HG03469 (cell line): ENCODE data around the gene ATF1.
A peak's percentile ranks its signal among the peaks of the same experiment; 100 is the strongest.

Experiments used
- ATAC-seq: cut with Tn5 transposase; IDR thresholded peaks from one replicate; pipeline ENCODE4 v1.9.1; 2021; ENCODE audit warnings: mild to moderate bottlenecking, moderate library complexity, moderate number of reproducible peaks; ENCODE audit not compliant: unreplicated experiment

Gene ATF1

DNA sequence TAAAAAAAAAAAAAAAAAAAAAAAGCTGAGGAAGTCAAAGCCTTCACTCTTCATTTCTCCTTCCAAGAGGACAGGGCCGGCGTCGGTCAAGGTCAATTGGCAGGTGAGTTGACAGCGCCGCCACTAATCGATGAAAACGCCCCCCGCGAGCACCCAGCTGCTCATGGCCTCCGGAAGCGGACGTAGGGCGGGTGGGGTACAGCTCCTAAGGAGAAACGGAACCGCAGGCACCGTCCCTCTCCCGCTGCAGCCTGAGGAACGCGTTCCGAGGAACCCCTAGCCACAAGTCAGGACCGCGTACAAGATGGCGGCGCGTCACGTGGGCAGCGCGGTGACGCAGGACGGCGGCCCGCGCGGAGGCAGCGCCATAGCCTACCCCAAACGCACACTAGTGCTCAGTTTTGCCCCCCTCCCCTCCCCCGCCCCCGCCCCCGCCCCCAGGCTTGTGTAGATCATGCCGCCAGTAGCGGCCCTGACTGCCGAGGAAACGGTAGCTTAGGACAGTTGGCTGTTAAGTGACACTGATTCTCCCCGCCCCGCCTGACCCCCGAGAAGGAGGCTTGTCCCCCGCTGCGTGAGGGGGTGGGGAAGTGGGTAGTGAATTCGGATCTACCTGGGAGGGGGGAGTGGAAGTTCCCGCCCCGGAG is at the start of gene ATF1:
ATF1 (plus strand) TSS at position 463 of the 647 bp plus-strand sequence. CDS start 16,045 bp downstream, outside the sequence.
- ATAC-seq: peak; percentile 74

DNA sequence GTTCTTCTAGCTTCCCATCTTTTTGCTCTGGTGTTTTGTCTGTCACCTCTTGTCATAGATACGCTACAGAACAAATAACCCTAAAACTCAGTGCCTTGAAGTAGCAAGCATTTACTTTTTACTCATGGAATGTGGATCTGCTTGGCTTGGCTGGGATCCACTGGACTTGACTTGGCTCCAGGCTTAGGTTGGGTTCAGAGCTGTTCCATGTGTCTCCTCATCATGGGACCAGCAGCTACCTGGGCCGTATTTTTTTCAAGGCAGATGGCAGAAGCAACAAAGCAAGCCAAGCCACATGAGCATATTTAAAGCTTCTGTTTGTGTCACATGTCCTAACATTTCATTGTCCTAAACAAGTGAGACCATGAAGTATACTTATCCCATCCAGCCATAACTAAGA is 48.7 kb upstream of the ATF1 start:
- no peak for ATAC-seq

DNA sequence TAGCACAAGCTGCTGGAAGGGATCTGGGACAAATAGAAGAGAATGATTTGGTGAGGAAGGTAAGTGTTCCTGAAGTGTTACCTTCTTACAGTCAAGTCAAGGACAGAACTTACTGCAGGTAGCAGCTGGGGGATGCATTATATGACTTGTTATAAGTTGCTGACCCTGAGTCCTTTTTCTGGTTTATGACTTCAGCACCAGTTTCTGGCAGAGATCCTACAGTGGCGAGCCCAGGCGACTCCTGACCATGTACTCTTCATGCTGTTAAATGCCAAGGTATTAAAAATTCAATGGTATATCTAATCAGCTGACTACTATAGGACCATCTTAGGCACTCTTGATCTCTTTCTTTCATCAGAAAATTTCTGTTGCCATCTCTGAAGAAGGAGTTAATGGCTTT is 45.1 kb upstream of the ATF1 start:
- no peak for ATAC-seq

DNA sequence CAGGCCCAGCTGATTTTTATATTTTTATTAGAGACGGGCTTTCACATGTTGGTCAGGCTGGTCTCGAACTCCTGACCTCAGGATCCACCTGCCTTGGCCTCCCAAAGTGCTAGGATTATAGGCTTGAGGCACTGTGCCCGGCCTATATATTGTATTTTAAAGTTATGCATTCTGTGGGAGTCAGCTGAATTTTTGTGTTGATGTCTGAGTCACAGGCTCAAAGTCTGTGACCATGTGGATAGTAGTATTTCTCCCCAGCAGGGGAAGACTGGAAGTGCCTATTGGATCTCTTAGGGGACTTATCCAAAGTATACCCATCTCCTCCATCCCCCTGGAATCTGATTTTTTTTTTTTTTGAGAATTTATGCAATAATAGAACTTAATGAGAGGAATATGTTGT is 43.8 kb upstream of the ATF1 start:
- no peak for ATAC-seq

DNA sequence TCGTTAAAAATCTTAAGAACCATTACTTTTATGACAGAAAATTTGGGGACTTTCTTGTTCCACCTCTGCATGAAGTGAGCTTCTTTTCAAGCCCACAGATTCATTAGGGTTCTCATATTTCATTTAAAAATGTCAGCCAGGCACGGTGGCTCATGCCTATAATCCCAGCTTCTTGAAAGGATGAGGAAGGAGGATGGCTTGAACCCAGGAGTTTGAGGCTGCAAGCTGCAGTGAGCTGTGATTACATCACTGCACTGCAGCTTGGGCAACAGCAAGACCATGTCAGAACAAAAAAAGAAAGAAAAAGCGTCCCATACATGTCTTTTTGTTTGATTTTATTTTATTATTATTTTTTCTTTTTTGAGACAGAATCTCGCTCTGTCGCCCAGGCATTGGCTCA is 43.4 kb upstream of the ATF1 start:
- no peak for ATAC-seq

DNA sequence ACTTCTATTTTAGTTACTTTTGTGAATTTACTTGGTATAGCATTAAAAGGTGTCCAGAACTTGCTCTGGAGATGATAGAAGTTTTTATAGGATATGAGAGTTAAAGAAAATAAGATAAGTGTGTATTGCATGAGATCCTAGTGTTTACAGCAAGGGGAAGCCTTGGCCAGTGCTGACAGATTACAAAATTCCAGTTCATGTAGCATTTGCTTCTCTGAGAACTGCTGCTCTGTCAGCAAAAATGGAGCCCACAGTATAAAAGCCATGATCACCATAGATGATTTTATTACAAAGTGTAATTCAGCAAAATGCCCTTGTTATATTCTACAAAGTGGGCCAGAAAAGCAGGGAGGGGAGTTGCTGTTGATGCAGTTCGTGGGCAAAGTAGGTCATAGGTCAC is 40.0 kb upstream of the ATF1 start:
- ATAC-seq: no peak

DNA sequence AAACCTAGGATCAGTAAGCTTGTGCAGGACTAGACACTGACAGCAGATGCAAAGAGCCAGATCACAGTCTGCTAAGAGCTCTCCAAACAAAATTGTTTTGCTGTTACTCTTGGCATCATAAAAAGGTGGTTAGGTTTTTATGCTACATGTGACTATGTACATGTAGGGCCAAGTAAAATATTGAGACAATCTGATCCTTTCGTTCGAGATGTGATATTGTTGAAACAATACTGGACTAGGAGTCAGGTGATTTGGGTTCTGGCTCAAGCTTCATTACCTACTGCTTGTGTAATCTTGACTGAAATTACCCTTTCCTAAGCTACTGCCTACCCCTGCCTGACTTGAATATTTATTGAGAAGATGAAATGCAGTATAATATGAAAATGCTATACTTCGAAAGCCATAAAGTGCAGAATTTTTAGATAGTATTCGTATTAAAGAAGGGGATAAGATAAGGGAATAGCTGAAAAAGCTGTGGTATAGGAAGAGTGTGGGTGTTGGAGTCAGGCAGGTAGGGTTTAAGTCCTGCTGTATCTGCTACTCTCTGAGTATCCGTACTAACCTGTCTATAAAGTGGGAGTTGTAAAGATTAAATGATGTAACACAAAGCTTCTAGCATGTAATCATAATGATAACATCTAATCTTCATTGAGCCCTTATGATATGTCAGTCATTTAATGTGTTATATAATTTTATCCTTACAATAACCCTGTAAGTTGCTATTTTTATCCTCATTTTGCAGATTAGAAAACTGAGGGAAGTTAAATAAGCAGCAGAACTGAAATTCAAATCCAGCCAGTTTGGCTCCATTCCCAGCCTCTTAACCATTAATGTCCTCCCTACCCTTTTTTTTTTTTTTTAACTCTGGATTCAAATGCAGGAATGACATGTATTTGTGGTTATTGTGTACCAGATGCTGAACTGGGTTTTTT is 38.6 kb upstream of the ATF1 start:
- no peak for ATAC-seq

DNA sequence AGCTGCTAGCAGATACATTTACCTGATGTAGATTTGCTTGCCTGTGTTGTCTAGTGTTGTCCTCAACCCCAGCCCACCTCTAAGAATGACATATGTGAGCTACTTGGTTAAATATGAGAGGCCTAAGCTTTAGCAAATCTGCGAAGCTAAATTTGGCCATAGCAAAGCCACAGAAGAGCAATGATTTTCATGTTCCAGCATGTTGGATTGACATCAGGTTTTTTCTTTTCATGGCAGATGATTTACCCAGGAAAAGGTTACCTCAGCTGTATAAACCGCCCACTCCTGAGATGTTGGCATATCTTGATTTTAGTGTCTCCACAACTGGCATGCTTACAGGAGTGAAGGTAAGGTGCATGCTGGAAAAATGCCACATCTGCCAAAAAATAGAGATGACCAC is 36.4 kb upstream of the ATF1 start:
- ATAC-seq: no peak

DNA sequence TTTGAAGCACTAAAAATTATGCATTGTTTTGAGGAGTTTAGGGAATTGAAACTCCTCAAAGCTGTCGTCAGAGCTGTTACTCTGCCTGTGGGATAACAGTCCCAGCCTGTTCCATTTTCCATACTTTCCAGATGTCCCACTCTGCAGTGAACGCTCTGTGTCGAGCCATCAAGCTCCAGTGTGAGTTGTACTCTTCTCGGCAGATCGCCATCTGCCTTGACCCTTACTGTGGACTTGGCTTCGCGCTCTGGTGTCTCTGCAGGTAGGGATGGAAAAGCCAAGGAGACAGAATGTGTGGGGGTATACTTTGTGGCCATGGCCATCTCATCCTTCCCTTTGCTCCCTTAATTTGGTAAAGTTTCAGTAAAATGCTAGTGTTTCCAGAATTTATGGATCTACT is 35.5 kb upstream of the ATF1 start:
- ATAC-seq: no peak

DNA sequence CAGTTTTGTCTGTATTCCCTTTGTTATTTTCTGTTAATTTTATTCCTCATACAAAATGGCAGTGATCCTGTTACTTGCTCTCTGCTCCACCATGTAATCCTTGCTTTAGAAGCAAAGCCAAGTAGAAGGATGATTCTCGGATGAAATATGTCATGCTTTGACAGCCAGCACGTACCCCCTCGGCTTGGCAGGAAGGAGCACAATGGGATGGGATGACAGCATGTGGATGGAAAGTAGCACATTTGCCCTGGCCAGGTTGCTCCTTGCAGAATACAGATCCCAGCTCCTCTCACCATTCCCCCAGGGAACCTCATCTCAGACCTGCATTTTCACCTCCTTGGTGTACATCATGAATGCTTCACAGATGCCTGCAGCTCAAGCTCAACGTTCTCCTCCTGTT is 35.1 kb upstream of the ATF1 start:
- no peak for ATAC-seq

DNA sequence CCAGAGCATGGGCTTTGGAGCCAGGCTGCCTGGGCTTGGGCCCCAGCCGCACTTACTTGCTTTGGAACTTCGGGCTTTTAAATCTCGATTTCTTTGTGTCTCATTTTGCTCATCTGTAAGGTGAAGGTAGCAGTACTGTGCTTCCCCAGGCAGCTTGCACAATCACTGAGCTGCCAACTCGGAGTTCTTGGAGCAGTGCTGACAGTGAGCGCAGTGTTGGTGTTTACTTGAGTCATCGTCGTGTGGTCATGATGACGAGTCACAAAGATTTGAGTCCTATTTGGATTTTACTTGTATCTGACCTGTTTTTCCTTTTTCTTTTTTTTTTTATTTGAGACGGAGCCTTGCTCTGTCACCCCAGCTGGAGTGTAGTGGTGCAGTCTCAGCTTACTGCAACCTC is 31.3 kb upstream of the ATF1 start:
- no peak for ATAC-seq

DNA sequence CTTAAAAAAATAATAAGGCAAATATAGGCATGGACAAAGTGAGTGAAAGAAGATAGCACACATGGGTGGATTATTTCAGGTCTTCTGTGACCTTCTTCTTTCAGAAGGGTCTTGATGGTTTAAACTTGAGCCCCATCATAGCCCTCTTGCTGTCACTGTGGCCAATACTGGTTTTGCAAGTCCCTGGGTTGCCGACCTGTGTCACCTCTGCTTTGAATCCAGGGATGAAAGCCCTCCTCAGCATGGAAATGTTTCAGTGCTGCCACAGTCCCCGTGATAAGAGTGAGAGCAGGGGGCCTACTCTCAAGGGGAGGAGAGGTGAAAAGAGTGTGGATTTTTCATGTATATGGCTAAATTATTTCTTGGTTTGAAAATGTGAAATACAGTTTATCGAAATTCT is 30.2 kb upstream of the ATF1 start:
- no peak for ATAC-seq

DNA sequence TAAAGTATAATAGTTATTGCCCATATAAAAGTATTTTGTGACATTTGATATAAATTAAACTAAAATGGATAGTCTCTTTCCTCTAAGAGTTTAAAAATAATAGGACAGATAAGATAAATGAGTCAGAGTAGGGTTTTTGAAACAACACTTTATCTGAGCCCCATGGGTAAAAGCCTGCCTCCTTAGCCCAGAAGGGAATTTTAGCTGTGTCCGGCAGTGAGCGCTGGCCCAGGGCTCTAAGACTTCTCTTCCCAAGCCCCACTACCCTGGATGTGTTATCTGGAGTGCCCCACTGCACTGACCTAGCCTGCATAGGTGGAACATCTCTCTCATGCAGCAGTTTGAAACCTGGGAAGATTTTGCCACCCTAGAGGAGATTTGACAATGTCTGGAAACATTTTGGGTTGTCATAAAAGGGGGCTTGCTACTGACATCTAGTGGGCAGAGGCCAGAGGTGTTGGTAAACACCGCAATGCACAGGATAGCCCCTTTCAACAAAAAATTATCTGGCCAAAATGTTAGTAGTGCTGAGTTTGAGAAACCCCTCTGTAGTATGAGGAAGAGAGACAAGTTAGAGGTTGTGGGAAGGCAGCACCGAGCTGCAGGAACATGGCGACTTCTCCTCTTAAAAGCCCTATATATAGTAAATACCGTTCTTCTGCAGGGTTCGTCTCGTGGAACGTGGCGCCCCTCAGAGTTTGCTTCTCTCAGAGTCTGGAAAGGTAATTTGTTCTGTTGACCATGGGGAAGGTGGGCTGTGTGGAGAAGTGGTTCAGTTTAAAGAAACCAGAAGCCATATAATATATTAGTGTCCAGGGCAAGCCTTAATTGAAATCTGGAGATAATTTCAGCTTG is 29.3 kb upstream of the ATF1 start:
- ATAC-seq: no peak

DNA sequence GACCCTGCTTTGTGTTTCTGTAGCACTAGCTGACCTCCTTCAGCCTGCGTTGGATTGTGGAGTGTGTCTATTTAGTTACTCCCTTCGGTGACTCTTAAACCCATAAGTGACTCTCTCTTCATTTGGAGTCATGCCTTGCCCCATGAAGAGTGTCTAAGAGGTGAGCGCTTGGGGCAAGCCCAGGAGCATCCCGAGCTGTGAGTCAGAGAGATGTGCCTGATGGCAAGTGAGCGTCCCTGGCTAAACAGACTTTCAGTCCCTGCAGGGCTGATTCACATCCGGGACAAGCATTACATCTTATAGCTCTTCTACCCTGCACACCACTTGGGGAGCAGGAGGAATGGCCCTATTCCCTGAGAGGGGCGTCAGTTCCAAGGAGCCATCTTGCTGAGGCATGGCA is 24.3 kb upstream of the ATF1 start:
- no peak for ATAC-seq

DNA sequence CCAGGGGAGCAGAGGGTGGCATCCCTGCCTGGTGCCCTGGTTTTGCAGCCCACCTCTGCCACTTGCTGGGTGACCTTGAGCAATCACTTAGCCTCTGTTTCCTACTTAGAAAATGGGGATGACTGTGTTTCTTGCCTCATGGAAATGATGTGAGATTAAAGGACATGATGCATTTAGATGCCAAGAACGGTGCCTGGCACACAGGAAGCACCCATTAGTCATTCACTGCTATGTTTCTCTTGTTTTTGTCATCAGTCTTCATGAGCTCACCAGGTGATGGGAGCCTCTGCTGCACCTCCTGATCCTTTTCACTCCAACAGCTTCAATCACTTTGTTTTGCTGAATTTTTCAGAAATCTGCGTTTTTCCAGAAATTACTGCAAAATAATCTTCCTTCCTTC is 23.6 kb upstream of the ATF1 start:
- ATAC-seq: no peak

DNA sequence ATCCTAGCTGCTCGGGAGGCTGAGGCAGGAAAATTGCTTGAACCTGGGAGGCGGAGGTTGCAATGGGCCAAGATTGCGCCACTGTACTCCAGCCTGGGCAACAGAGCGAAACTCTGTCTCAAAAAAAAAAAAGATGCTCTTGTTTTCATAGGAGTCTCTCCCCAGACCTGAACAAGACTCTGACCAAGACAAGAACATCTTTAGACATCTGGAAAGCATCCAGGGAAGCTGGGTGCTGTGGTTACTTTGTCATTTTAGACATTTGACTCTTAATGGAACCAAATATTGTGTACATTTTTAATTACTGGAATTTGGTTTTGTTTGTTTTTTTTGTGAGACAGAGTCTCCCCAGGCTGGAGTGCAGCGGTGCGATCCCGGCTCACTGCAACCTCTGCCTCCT is 21.1 kb upstream of the ATF1 start:
- ATAC-seq: no peak

DNA sequence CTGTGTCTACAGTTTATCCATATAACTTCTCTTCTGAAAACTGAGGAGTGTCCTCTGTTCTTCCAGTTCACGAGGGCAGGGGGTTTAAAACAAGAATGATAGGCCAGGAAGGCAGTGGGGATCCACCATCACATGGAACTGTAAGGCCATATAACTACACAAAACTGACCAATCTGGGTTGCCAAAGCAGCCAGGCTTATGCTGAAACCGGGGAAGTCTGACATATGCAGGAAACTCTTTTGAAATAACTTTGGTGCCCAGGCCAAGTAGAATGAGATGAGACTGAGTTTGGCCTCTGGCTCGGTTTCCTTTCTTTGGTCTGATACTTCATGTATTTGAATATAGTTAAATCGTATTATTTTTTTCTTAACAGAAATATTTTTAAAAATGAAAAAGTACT is 18.0 kb upstream of the ATF1 start:
- ATAC-seq: no peak

DNA sequence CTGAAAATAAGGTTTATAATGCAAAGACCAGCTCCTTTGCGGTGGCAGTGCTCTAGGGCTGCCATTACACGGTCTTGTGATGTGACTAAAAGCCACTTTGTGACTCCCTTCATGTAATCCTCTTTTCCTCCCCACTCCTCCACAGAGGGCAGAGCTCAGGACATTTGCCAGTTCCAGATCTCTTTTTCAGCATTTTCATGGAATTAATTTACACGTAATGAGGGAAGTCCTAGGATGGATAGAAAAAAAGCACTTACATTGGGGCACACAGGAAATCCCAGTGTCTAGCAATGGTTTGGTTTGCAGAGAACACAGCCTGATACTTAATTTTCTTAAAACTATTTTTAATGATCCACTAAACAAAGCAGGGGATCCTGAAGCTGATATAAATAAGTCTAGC is 17.5 kb upstream of the ATF1 start:
- no peak for ATAC-seq

DNA sequence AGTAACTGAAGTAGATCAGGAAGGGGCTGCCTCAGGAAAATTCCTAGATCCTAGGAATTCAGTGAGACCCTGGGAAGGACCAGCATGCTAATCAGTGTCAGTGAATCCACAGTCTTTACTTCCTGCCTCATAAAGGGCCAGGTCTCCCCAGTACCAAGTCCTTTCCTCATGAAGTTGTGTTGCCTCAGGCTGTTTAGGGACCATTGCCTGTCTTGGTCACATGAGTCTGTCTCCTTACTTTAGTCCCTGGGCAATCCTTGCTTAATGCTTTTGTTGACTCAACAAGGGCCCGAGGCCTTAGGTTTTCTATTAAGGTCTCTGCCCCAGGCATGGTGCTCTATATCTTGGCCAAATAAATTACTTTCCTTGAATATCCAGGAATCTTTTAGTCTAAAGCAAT is 16.1 kb upstream of the ATF1 start:
- no peak for ATAC-seq

DNA sequence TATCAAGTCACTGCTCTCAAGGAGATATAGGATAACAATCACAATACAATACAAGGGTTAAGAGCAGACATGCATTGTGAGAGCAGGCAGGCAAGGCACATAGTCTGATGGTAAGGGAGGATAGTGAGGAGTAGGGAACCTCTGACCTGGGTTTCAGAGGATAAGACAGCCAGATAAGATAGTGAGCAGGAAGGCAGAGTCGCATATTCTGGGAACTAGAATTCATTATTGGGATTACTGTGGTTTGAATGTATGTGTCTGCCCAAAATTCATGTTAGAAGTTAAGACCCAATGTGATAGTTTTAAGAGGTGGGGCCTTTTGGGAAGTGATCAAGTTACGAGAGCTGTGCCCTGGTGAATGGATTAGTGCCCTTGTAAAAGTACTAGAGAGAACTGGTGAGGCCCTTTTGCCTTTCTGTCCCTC is 14.4 kb upstream of the ATF1 start:
- no peak for ATAC-seq

DNA sequence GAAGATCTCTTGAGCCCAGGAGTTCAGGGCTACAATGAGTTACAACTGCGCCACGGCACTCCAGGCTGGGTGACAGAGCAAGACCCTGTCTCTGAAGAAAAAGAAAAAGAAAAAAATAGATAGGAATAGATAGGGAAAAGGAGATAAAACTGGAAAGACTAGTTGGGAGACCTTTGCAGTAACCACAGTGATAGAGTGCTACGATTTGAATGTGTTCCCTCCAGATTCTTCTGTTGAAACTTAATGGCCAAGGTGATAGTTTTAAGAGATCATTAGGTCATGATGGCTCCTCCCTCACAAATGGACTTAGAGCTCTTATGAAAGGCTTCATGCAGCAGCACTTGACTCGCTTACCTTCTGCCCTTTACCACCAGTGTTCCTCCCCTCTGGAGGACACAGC is 13.5 kb upstream of the ATF1 start:
- ATAC-seq: no peak
